Neural progenitor cell (in vitro differentiated cells): ENCODE data around the gene DCP2. TPM values are rescaled to one million over a fixed set of nuclear protein-coding genes. Genes with fewer than 3 reads are reported as not detected.

ENCODE experiments used
- DNase-seq: peaks from one replicate; pipeline ENCODE4 v3.0.0-alpha.2; 2016; ENCODE audit warnings: low spot score
- H2AFZ ChIP-seq: fragments of 200-600 bp; sonication (generic); replicated peaks from 2 replicates; pipeline ENCODE4 v1.6.1; 2016; ENCODE audit warnings: antibody characterized with exemption
- H3F3A ChIP-seq: fragments of 200-600 bp; sonication (generic); 2 replicates; pipeline ENCODE4 v1.6.1; 2016; ENCODE audit warnings: antibody characterized with exemption, low read depth
- H3K27ac ChIP-seq: fragments of 200-600 bp; sonication (generic); 2 replicates; pipeline ENCODE4 v1.5.1; 2016; ENCODE audit warnings: mild to moderate bottlenecking
- H3K27me3 ChIP-seq: fragments of 200-600 bp; sonication (generic); 2 replicates; pipeline ENCODE4 v1.6.1; 2016; ENCODE audit warnings: mild to moderate bottlenecking, moderate library complexity
- H3K36me3 ChIP-seq: fragments of 200-600 bp; sonication (generic); 2 replicates; pipeline ENCODE4 v1.5.1; 2016
- H3K4me1 ChIP-seq: fragments of 200-600 bp; sonication (generic); 2 replicates; pipeline ENCODE4 v1.6.1; 2016; ENCODE audit warnings: mixed run types
- H3K4me2 ChIP-seq: fragments of 200-600 bp; sonication (generic); 2 replicates; pipeline ENCODE4 v1.6.1; 2016
- H3K4me3 ChIP-seq: fragments of 200-600 bp; sonication (generic); 2 replicates; pipeline ENCODE4 v1.5.1; 2016
- H3K79me2 ChIP-seq: fragments of 200-600 bp; sonication (generic); 2 replicates; pipeline ENCODE4 v1.6.1; 2016; ENCODE audit warnings: low read depth
- H3K9ac ChIP-seq: fragments of 200-600 bp; sonication (generic); 2 replicates; pipeline ENCODE4 v1.6.1; 2016
- H3K9me3 ChIP-seq: fragments of 200-600 bp; sonication (generic); 2 replicates; pipeline ENCODE4 v1.5.1; 2016; ENCODE audit warnings: low read depth
- H4K20me1 ChIP-seq: fragments of 200-600 bp; sonication (generic); 2 replicates; pipeline ENCODE4 v1.6.1; 2016; ENCODE audit warnings: low read depth
- H3K27ac Mint-ChIP-seq: 3 replicates; pipeline ENCODE4 v1.8.0; 2021; ENCODE audit warnings: mixed read lengths
- H3K27me3 Mint-ChIP-seq: 2 replicates; pipeline ENCODE4 v1.8.0; 2022; ENCODE audit warnings: low read depth, mild to moderate bottlenecking, inconsistent platforms, moderate library complexity, mixed read lengths; ENCODE audit not compliant: insufficient read depth
- H3K36me3 Mint-ChIP-seq: 3 replicates; pipeline ENCODE4 v1.8.0; 2021; ENCODE audit warnings: mixed read lengths
- H3K4me1 Mint-ChIP-seq: 3 replicates; pipeline ENCODE4 v1.8.0; 2021; ENCODE audit warnings: mixed read lengths
- H3K4me3 Mint-ChIP-seq: 3 replicates; pipeline ENCODE4 v1.8.0; 2021; ENCODE audit warnings: mild to moderate bottlenecking, moderate library complexity, mixed read lengths
- H3K9me3 Mint-ChIP-seq: 3 replicates; pipeline ENCODE4 v1.8.0; 2020; ENCODE audit warnings: mixed read lengths
- EZH2 ChIP-seq: fragments of 200-600 bp; sonication (generic); IDR thresholded peaks from 2 replicates; pipeline ENCODE4 v1.6.1; 2017; ENCODE audit warnings: antibody characterized with exemption, mild to moderate bottlenecking, moderate library complexity
- EZH2phosphoT487 ChIP-seq: fragments of 200-600 bp; sonication (generic); IDR thresholded peaks from 2 replicates; pipeline ENCODE4 v1.6.1; 2017; ENCODE audit warnings: antibody characterized with exemption
- total RNA-seq: library from RNA; depleted of rRNA; stranded (reverse); fragments of >200 nt; gene quantifications from 2 replicates; pipeline ENCODE4 v1.2.3, GENCODE V29; 2015; ENCODE audit warnings: low replicate concordance
- TF ChIP-seq, protein P1 (sequence below): fragments of 200-600 bp; sonication (generic); IDR thresholded peaks from 2 replicates; pipeline ENCODE4 v1.5.1; 2017; ENCODE audit warnings: antibody characterized with exemption, mild to moderate bottlenecking

DCP2 gene
- total RNA-seq, 1 donor from 2014 or later, result 174 TPM

DNA sequence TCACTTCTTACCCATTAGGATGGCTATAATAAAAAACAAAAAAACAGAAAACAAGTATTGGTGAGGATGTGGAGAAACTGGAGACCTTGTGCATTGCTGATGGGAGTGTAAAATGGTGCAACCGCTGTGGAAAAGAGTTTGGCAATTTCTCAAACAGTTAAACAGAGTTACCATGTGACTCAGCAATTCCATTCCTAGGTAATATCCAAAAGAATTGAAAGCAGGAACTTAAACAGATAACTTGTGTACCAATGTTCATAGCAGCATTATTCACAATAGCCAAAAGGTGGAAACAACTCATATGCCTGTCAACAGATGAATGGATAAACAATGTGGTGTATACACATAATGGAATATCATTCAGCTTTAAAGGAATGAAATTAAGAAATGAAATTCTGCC lies 28.9 kb downstream of the DCP2 start:
- Histone ChIP-seq H3K27ac (no peak overlapping the region), H3K4me2 (no peak overlapping the region), H2AFZ (no peak overlapping the region), H3K27me3 (no peaks in the 10 kb centered on the region), H3K36me3 (peaks cover 27% of the 10 kb centered on the region), H3K4me3 (no peak overlapping the region), H4K20me1 (peaks cover 4% of the 10 kb centered on the region), H3K79me2 (peaks cover 7% of the 10 kb centered on the region), H3K4me1 (no peaks in the 10 kb centered on the region), H3F3A (no peaks in the 10 kb centered on the region), H3K9me3 (no peaks in the 10 kb centered on the region), H3K9ac (no peak overlapping the region)
- no peaks in the 10 kb centered on the region for H3K27me3 Mint-ChIP-seq
- no peak overlapping the region for H3K4me3 Mint-ChIP-seq
- no peaks in the 10 kb centered on the region for H3K9me3 Mint-ChIP-seq
- no peaks in the 10 kb centered on the region for H3K4me1 Mint-ChIP-seq
- no peak overlapping the region for H3K27ac Mint-ChIP-seq
- TF ChIP-seq, protein P1, sequence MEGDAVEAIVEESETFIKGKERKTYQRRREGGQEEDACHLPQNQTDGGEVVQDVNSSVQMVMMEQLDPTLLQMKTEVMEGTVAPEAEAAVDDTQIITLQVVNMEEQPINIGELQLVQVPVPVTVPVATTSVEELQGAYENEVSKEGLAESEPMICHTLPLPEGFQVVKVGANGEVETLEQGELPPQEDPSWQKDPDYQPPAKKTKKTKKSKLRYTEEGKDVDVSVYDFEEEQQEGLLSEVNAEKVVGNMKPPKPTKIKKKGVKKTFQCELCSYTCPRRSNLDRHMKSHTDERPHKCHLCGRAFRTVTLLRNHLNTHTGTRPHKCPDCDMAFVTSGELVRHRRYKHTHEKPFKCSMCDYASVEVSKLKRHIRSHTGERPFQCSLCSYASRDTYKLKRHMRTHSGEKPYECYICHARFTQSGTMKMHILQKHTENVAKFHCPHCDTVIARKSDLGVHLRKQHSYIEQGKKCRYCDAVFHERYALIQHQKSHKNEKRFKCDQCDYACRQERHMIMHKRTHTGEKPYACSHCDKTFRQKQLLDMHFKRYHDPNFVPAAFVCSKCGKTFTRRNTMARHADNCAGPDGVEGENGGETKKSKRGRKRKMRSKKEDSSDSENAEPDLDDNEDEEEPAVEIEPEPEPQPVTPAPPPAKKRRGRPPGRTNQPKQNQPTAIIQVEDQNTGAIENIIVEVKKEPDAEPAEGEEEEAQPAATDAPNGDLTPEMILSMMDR, result no peak
- TF ChIP-seq EZH2, result no peak
- no peak for TF ChIP-seq EZH2phosphoT487
- DNase-seq, result no peak
- H3K36me3 Mint-ChIP-seq, result peaks cover 34% of the 10 kb centered on the region

DNA sequence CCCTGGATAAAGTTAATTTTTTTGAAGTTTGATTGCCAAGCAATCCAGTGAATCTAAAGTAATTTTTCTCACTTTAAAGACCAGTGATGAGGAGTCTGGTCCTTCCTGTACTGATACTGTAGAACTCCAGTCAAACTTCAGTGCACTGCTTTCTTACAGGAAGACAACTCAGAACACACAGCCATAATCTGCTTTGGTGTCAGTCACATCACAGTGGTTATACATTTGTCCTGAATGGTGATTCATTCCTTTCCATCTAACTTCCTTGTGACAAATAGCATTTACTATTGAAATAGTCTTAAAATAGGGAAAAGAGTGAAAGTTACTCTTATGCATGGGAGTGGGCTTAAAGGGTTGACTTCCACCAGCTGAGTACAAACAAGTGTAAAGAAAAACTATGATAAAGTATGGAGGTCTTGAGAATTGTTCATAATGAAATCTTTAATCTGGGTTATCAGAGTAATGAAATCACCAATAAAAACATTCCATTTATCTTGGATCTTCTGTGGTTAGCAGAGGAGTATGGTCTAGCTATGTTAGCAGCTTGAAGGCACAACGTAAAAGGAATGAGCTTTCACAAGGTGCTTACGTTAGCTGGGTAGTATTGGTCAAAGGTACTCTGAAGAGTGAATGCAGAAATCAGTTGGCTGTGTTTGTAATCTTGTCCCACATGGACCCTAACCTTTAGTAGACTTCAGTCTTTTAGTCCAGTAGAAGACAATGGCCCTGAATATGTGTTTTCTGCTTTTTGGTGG lies 41.5 kb downstream of the DCP2 start:
- no peaks in the 10 kb centered on the region for H3F3A ChIP-seq
- H3K27ac Mint-ChIP-seq, result no peak overlapping the region
- no peak for DNase-seq
- no peaks in the 10 kb centered on the region for H3K9me3 Mint-ChIP-seq
- H3K9me3 ChIP-seq, result no peaks in the 10 kb centered on the region
- H3K4me1 ChIP-seq, result no peaks in the 10 kb centered on the region
- peaks cover 9% of the 10 kb centered on the region for H4K20me1 ChIP-seq
- no peaks in the 10 kb centered on the region for H3K27me3 Mint-ChIP-seq
- H3K4me1 Mint-ChIP-seq, result no peaks in the 10 kb centered on the region
- H3K27me3 ChIP-seq, result no peaks in the 10 kb centered on the region
- peaks cover 25% of the 10 kb centered on the region for H3K79me2 ChIP-seq
- no peak overlapping the region for H3K27ac ChIP-seq
- no peak overlapping the region for H3K9ac ChIP-seq
- peaks cover 10% of the 10 kb centered on the region for H3K36me3 ChIP-seq
- peaks cover 30% of the 10 kb centered on the region for H3K36me3 Mint-ChIP-seq
- no peak for TF ChIP-seq EZH2phosphoT487
- TF ChIP-seq EZH2, result no peak
- TF ChIP-seq, protein P1, result no peak
- no peak overlapping the region for H3K4me3 ChIP-seq
- no peak overlapping the region for H3K4me2 ChIP-seq
- H2AFZ ChIP-seq, result no peak overlapping the region
- no peak overlapping the region for H3K4me3 Mint-ChIP-seq

DNA sequence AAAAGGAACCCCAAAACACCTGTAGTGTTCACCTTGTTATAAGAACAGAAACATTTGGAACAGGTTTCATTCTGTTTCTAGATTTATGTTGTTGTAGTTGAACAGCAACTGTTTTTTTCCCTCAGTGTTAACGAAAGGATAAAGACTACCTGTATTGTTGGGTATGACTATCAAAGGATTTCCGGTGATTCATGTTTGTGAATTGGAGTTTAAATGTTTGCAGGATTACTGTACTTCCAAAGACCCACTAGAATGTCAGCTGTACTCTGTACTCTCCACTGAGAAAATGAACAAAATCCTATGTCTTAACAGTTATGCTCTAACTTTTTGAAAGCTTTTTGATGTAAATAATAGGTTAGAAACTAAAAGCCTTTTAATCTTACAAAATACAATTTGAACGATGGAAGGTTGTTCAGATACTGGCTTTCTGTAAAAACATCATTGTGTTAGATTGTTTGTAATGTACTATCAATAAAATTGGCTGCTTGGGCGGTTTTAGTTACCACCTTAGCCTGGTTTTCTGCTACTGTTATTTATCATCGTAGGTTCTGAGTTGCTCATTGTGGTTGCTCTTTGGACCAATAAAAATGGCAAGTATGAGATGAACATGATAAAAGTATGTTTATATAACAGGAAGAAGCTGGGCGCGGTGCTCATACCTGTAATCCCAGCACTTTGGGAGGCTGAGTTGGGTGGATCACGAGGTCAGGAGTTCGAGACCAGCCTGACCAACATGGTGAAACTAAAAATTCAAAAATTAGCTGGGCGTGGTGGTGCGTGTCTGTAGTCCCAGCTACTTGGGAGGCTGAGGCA lies 44.1 kb downstream of the DCP2 start:
- Mint-ChIP-seq H3K4me3 (no peak overlapping the region), H3K27ac (no peak overlapping the region), H3K4me1 (no peaks in the 10 kb centered on the region), H3K27me3 (no peaks in the 10 kb centered on the region), H3K36me3 (peaks cover 26% of the 10 kb centered on the region), H3K9me3 (no peaks in the 10 kb centered on the region)
- DNase-seq, result no peak
- no peak overlapping the region for H3K4me2 ChIP-seq
- H3K27ac ChIP-seq, result no peak overlapping the region
- peaks cover 6% of the 10 kb centered on the region for H3K36me3 ChIP-seq
- no peaks in the 10 kb centered on the region for H3K4me1 ChIP-seq
- H3K27me3 ChIP-seq, result no peaks in the 10 kb centered on the region
- peaks cover 6% of the 10 kb centered on the region for H4K20me1 ChIP-seq
- no peaks in the 10 kb centered on the region for H3F3A ChIP-seq
- peaks cover 19% of the 10 kb centered on the region for H3K79me2 ChIP-seq
- H3K9ac ChIP-seq, result no peak overlapping the region
- H2AFZ ChIP-seq, result no peak overlapping the region
- H3K4me3 ChIP-seq, result no peak overlapping the region
- no peak for TF ChIP-seq EZH2
- no peaks in the 10 kb centered on the region for H3K9me3 ChIP-seq

DNA sequence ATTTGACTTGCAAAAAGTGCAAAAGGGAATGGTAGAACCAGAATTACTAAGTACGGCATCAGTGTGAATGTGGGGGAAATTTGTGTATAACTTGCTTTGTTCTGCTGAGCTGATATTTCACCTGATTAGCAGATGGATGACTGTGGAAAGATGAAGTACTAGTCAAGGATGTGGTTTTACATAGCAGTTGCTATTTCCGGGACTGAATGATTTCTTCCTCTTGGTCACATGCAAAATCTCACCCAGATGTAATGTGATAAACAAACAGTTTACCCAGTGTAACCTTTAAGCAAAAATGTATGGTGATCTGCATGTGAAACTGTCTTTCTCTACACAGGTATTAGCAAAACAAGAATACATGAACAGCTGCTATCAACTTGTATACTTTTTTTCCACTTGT lies 46.1 kb downstream of the DCP2 start:
- H3K9ac ChIP-seq, result no peak overlapping the region
- Mint-ChIP-seq H3K36me3 (peaks cover 34% of the 10 kb centered on the region), H3K4me3 (no peak overlapping the region), H3K9me3 (no peaks in the 10 kb centered on the region), H3K4me1 (peaks cover 7% of the 10 kb centered on the region), H3K27me3 (peaks cover under 1% of the 10 kb centered on the region), H3K27ac (no peak overlapping the region)
- no peak for DNase-seq
- no peaks in the 10 kb centered on the region for H3K4me1 ChIP-seq
- H3K27me3 ChIP-seq, result no peaks in the 10 kb centered on the region
- H3K4me2 ChIP-seq, result no peak overlapping the region
- TF ChIP-seq, protein P1, result no peak
- TF ChIP-seq EZH2, result no peak
- peaks cover 13% of the 10 kb centered on the region for H3K79me2 ChIP-seq
- H3K4me3 ChIP-seq, result no peak overlapping the region
- no peak overlapping the region for H3K27ac ChIP-seq
- H2AFZ ChIP-seq, result no peak overlapping the region
- no peaks in the 10 kb centered on the region for H3F3A ChIP-seq
- H3K36me3 ChIP-seq, result peaks cover 6% of the 10 kb centered on the region
- no peaks in the 10 kb centered on the region for H3K9me3 ChIP-seq
- peaks cover 6% of the 10 kb centered on the region for H4K20me1 ChIP-seq
